Measurements from ENCODE around the gene SBF1. TPM values are rescaled to one million over a fixed set of nuclear protein-coding genes. Genes with fewer than 3 reads are reported as not detected.

The SBF1 gene
- total and polyA plus RNA-seq, 2 of the 13 experiments (the other 11 are each of a cell fraction or from before 2014, with no cell fraction given), result 31.7 to 40.9 TPM

GRCh38 chr22:50483106-50483505 is 8.3 kb upstream of the SBF1 start:
- WGBS (ENCODE audit: low lambda C conversion rate), result 98% methylated on average over 8 of the region's 10 CpGs
- Histone ChIP-seq H4K20me1 (ENCODE audit: insufficient read depth, low read length) (no peaks in the 10 kb centered on the region; the same call in 1 of the 2 replicates), H3K9ac (ENCODE audit: insufficient read depth, low read depth, low read length) (no peak overlapping the region), H2AFZ (ENCODE audit: low read length) (no peak overlapping the region), H3K27ac (ENCODE audit: extremely low read length, insufficient read depth, low read length) (no peak overlapping the region), H3K9me3 (ENCODE audit: low read length) (no peaks in the 10 kb centered on the region), H3K27me3 (ENCODE audit: control insufficient read depth in 1 of 2, insufficient read depth in 2 of 2, low read length in 2 of 2) (peaks cover 0 to 4% of the 10 kb centered on the region in 2 experiments; a peak in 1 of 5 replicates), H3K4me2 (ENCODE audit: low read depth, low read length) (peak overlapping the region; percentile 77; the same call in 1 of the 2 replicates), H3K79me2 (ENCODE audit: insufficient read depth, low read length) (no peaks in the 10 kb centered on the region), H3K4me1 (ENCODE audit: insufficient read depth, low read length) (peaks cover 66% of the 10 kb centered on the region), H3K4me3 (replicated peaks in 1 of 3; ENCODE audit: insufficient read depth in 1 of 3, low read depth in 2 of 3, low read length in 3 of 3) (peak overlapping the region in 1 of 3 experiments; percentile 75; a peak in 1 of 6 replicates), H3K36me3 (replicated peaks in 1 of 2; ENCODE audit: control insufficient read depth in 1 of 2, insufficient read depth in 2 of 2, low read length in 2 of 2) (no peaks in the 10 kb centered on the region)
- FAIRE-seq, result no peak
- POLR2A ChIA-PET, result interaction anchor here (2.1 kb wide), 1 partner anchor 43 kb away, joined by 5 read pairs; the partner anchor contains the start of gene SCO2
- intact Hi-C loops (cut with micrococcal nuclease; ENCODE audit: unreplicated experiment), result no loop called here
- CTCF ChIA-PET (ENCODE audit: low intra/inter-chr PET ratio, low total read pairs), result no interaction called here
- no peak for DNase-seq (ENCODE audit: low spot score)
- no TSS peak for BruUV-seq (replicated peaks)
- no peak for ATAC-seq
- TF ChIP-seq ZNF775 (CRISPR knock-in tag; IDR thresholded peaks at IDR 0.05; ENCODE audit: borderline replicate concordance), result no peak
- TF ChIP-seq KDM2A (CRISPR knock-in tag; IDR thresholded peaks at IDR 0.05; ENCODE audit: borderline replicate concordance, low read depth), result no peak
- TF ChIP-seq NBN (conservative IDR thresholded peaks at IDR 0.05), result no peak
- no peak for TF ChIP-seq ZFP62 (CRISPR knock-in tag; IDR thresholded peaks at IDR 0.05)
- TF ChIP-seq ZKSCAN1 (IDR thresholded peaks at IDR 0.05; ENCODE audit: low read length), result no peak
- no peak for TF ChIP-seq ZNF432 (CRISPR knock-in tag; IDR thresholded peaks at IDR 0.05; ENCODE audit: borderline replicate concordance)
- TF ChIP-seq, protein P1, sequence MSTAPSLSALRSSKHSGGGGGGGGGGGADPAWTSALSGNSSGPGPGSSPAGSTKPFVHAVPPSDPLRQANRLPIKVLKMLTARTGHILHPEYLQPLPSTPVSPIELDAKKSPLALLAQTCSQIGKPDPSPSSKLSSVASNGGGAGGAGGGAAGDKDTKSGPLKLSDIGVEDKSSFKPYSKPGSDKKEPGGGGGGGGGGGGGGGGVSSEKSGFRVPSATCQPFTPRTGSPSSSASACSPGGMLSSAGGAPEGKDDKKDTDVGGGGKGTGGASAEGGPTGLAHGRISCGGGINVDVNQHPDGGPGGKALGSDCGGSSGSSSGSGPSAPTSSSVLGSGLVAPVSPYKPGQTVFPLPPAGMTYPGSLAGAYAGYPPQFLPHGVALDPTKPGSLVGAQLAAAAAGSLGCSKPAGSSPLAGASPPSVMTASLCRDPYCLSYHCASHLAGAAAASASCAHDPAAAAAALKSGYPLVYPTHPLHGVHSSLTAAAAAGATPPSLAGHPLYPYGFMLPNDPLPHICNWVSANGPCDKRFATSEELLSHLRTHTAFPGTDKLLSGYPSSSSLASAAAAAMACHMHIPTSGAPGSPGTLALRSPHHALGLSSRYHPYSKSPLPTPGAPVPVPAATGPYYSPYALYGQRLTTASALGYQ (CRISPR knock-in tag; IDR thresholded peaks at IDR 0.05), result no peak
- no peak for TF ChIP-seq TARDBP (CRISPR knock-in tag; IDR thresholded peaks at IDR 0.05)
- no peak for TF ChIP-seq PRPF4 (IDR thresholded peaks at IDR 0.05; ENCODE audit: low read depth, low read length, poor library complexity, severe bottlenecking)
- TF ChIP-seq, protein P2, sequence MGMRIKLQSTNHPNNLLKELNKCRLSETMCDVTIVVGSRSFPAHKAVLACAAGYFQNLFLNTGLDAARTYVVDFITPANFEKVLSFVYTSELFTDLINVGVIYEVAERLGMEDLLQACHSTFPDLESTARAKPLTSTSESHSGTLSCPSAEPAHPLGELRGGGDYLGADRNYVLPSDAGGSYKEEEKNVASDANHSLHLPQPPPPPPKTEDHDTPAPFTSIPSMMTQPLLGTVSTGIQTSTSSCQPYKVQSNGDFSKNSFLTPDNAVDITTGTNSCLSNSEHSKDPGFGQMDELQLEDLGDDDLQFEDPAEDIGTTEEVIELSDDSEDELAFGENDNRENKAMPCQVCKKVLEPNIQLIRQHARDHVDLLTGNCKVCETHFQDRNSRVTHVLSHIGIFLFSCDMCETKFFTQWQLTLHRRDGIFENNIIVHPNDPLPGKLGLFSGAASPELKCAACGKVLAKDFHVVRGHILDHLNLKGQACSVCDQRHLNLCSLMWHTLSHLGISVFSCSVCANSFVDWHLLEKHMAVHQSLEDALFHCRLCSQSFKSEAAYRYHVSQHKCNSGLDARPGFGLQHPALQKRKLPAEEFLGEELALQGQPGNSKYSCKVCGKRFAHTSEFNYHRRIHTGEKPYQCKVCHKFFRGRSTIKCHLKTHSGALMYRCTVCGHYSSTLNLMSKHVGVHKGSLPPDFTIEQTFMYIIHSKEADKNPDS (CRISPR knock-in tag; IDR thresholded peaks at IDR 0.05), result no peak
- TF ChIP-seq TRAFD1 (CRISPR knock-in tag; IDR thresholded peaks at IDR 0.05; ENCODE audit: borderline replicate concordance), result no peak
- TF ChIP-seq, protein P3, sequence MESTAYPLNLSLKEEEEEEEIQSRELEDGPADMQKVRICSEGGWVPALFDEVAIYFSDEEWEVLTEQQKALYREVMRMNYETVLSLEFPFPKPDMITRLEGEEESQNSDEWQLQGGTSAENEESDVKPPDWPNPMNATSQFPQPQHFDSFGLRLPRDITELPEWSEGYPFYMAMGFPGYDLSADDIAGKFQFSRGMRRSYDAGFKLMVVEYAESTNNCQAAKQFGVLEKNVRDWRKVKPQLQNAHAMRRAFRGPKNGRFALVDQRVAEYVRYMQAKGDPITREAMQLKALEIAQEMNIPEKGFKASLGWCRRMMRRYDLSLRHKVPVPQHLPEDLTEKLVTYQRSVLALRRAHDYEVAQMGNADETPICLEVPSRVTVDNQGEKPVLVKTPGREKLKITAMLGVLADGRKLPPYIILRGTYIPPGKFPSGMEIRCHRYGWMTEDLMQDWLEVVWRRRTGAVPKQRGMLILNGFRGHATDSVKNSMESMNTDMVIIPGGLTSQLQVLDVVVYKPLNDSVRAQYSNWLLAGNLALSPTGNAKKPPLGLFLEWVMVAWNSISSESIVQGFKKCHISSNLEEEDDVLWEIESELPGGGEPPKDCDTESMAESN (CRISPR knock-in tag; conservative IDR thresholded peaks at IDR 0.05), result no peak
- TF ChIP-seq HNF1B (CRISPR knock-in tag; IDR thresholded peaks at IDR 0.05), result no peak
- no peak for TF ChIP-seq THAP8 (CRISPR knock-in tag; IDR thresholded peaks at IDR 0.05; ENCODE audit: borderline replicate concordance)
- in situ Hi-C loops (cut with HindIII; ENCODE audit: extremely low pct_ligation_motif_present, low pct_unique_long_range_greater_than_20kb), result no loop called here

All from HepG2 (cell line).